Measurements from ENCODE around the gene TWSG1. TPM values are rescaled to one million over a fixed set of nuclear protein-coding genes. Genes with fewer than 3 reads are reported as not detected.

The TWSG1 gene
- total RNA-seq, 1 experiment from 2014 or later, result 113 TPM

GRCh38 chr18:9334973-9335696, 562 bp downstream of the TWSG1 start:
- DNase-seq (ENCODE audit: low read depth), result no peak

- no peak for DNase-seq (ENCODE audit: low read depth)
Observed at GRCh38 chr18:9335697-9336045, 1.1 kb downstream of the TWSG1 start.

GRCh38 chr18:9336827-9337226, 2.3 kb downstream of the TWSG1 start:
- no peak for DNase-seq (ENCODE audit: low read depth)

DNA sequence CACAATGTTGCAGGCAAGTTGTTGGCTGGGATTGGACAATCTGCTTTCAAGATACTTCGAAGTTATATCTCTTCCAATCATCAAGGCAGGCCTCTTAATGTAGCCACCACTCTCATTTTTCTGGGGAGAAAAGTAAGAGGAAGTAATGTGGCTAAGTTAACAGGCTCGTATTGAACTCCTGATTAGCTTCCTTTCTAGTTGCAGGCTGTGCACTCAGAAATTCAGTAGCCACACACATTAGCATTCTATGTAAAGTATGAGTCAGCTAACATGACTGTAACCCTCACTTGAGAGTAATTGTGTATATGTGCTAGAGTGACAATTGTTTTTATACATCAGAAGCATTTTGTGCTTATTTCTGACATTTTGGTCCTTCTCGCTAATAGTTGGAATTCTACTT, 3.3 kb downstream of the TWSG1 start:
- no peak for DNase-seq (ENCODE audit: low read depth)

GRCh38 chr18:9340472-9340871, 5.9 kb downstream of the TWSG1 start:
- no peak for DNase-seq (ENCODE audit: low read depth)

- no peak for DNase-seq (ENCODE audit: low read depth)
Observed at GRCh38 chr18:9343577-9343976, 9.0 kb downstream of the TWSG1 start.

DNA sequence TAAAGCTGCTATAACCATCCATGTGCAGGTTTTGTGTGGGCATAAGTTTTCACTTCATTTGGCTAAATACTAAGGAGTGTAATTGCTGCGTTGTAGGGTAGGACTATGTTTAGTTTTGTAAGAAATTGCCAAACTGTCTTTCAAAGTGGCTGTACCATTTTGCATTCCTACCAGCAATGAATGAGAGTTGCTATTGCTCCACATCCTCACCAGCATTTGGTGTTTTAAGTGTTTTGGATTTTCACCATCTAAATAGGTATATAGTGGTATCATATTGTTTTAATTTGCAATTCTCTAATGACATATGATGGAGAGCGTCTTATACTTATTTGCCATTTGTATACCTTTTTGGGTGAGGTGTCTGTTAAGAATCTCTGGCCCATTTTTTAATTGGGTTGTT, 12.2 kb downstream of the TWSG1 start:
- no peak for DNase-seq (ENCODE audit: low read depth)

GRCh38 chr18:9348079-9348671, 13.6 kb downstream of the TWSG1 start:
- DNase-seq (ENCODE audit: low read depth), result peak; percentile 89

DNA sequence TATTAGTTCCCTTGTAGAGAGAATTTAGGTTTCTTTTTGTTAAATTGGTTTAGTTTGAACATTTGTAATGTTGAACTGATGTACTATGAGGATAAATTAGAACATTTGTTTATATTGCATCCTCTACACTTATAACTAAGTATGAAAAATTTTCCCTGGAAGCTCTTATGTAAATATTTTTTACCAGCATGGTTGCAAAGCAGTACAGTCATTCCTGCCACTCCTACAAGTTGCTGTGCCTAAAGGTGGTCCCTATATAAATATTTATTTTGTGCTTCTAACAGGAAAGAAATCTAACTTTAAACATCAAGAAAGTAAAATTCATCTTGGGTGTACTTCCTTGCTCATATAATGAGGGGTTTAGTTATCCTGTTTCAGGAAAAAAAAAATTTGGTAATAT, 14.2 kb downstream of the TWSG1 start:
- peak; percentile 11 for DNase-seq (ENCODE audit: low read depth)

GRCh38 chr18:9353596-9353995, 19.0 kb downstream of the TWSG1 start:
- DNase-seq (ENCODE audit: low read depth), result no peak

DNA sequence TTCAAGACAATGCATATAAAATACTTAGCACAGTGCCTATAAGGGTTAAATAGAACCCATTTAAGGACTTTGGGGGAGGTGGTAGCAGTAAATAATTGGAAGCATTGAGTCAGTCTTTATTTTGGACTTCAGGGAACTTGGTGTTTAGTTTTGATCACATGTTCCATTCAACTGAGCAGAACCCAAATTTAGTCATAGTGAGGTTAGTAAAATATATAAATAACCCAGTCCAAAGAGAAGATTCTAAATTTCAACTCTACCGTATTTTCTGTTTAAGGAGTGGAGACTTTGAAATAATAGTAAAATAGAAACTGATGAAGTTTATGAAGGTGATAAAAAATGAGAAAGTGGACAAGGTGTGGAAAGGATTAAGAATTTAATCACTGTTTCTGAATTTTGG, 19.7 kb downstream of the TWSG1 start:
- peak; percentile 39 for DNase-seq (ENCODE audit: low read depth)

DNA sequence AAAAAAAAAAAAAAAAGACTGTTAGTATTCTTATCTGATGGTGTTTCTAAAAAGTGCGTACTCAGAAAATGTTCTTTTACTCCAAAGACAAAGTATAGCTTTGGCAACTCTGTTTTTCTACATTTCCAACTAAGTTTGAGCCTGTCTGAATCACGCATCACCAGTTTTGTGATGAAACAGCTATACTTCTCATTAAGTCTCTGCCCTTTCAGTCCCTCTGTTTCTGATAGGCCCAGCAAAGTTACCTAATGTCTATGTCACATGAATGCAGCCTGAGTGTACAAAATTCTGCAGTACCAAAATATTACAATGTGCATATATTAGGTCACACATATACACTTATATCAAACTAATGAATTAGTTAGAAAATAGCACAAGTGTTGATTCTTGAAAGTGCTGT, 22.4 kb downstream of the TWSG1 start:
- no peak for DNase-seq (ENCODE audit: low read depth)

DNA sequence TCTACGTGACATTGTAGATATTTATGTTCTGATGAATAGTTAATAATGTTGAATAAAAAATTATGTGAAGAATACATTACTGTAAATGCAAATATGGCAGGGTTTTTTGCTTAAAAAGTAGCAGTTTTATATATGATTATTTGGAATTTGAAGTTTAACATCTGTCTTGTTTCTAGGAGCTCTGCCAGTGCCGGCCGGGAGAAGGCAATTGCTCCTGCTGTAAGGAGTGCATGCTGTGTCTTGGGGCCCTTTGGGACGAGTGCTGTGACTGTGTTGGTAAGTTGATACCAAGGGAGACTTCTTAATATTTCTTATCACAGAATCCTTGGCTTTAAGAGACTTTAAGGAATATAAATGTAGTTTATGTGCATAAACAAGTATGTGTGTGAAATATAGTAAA, 25.2 kb downstream of the TWSG1 start:
- DNase-seq (ENCODE audit: low read depth), result no peak

GRCh38 chr18:9361191-9361590, 26.6 kb downstream of the TWSG1 start:
- DNase-seq (ENCODE audit: low read depth), result no peak

DNA sequence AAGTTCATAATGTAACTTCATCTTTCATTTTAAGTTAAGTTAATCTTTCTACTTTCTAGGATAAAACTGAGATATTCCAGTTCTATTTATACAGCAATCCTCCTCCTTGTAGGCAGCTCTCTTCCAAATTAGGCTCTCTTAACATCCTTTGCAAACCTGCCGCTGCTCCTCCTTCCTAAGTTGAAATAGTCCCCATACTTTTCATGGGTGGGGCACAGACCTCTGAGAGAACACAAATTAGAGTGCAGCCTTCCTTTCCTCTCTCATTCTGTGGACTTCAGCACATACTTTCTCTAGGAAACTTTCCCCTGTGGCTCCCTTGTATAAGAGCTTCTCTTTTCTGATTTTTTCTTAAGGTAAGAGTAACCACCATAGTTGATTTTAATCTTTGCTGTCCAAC, 28.3 kb downstream of the TWSG1 start:
- peak; percentile 17 for DNase-seq (ENCODE audit: low read depth)

DNA sequence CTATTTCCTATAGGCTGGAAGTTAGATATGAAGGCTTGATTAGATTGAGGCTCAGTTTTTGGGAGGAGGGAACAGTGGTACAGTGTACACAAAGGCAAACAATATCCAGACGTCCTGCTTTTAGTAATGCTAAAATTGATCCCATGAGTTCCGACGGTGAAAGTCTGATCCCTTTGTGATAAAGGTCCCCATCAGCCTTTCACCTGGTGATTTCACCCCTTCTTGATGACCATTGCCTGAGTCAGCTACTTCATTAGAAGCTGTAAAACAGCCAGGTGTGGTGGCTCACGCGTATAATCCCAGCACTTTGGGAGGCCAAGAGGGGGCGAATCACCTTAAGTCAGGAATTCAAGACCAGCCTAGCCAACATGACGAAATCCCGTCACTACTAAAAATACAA, 29.7 kb downstream of the TWSG1 start:
- no peak for DNase-seq (ENCODE audit: low read depth)

- peak; percentile 27 for DNase-seq (ENCODE audit: low read depth)
Observed at GRCh38 chr18:9365406-9365805, 30.8 kb downstream of the TWSG1 start.

GRCh38 chr18:9366126-9366714, 31.6 kb downstream of the TWSG1 start:
- DNase-seq (ENCODE audit: low read depth), result peak; percentile 74

DNA sequence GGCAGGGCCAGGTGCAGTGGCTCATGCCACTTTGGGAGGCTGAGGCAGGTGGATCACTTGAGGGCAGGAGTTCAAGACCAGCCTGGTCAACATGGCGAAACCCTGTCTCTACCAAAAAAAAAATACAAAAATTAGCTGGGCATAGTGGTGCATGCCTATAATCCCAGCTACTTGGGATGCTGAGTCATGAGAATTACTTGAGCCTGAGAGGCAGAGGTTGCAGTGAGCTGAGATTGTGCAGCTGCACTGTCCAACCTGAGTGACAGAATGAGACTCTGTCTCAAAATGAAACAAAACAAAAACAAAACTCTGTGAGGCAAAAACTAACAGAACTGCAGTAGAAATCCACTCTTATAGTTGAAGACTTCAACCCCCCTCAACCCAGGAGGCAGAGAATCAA, 38.7 kb downstream of the TWSG1 start:
- peak; percentile 26 for DNase-seq (ENCODE audit: low read depth)

GRCh38 chr18:9379118-9379517, 44.5 kb downstream of the TWSG1 start:
- DNase-seq (ENCODE audit: low read depth), result no peak

GRCh38 chr18:9380101-9380500, 45.5 kb downstream of the TWSG1 start:
- DNase-seq (ENCODE audit: low read depth), result no peak

DNA sequence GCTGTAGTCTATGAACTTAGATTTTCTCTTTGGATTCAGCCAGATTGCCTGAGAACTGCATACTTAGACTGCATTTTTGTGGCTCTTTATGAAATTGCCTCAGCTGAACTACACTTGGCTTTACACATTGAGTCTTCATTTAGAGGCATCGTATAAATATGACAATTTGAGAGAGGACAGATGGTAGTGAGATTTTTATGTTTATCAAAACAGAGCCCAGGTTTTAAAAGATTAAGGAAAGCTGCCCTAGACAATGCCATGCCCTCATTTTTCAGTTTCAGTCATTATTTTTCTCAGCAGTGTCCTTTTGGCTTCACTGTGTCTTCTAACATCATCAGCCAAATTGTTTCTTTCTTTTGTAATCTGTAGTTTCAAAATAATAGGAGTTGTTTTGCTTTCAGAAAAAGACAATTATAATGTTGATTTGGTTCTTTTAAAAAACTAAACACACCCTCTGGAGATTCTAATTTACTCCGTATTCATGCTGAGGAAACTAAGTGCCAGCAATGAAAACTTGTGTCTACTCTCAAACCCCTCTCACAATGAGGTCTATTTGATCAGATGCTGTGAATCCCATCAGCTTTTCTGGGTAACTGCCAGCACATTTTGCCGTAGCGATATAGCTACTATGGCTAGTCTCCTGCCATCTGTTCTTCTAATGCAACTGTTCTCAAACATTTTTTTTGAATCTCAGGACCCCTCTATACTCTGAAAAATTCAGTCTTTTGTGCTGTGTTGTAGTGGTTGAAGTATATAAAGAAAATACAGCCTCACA, 46.2 kb downstream of the TWSG1 start:
- DNase-seq (ENCODE audit: low read depth), result no peak

- DNase-seq (ENCODE audit: low read depth), result no peak
Observed at GRCh38 chr18:9386879-9387278, 52.3 kb downstream of the TWSG1 start.
